GM12892 (cell line): ENCODE measurements around the gene ZNF367.

Experiments used
- POLR2A ChIP-seq: IDR thresholded peaks from 2 replicates; pipeline ENCODE4 v1.6.1; 2011; ENCODE audit warnings: low read depth, low read length, control low read depth
- POLR2AphosphoS5 ChIP-seq: IDR thresholded peaks from 2 replicates; pipeline ENCODE4 v1.6.1; 2011; ENCODE audit warnings: low read depth, low read length, control low read depth

DNA sequence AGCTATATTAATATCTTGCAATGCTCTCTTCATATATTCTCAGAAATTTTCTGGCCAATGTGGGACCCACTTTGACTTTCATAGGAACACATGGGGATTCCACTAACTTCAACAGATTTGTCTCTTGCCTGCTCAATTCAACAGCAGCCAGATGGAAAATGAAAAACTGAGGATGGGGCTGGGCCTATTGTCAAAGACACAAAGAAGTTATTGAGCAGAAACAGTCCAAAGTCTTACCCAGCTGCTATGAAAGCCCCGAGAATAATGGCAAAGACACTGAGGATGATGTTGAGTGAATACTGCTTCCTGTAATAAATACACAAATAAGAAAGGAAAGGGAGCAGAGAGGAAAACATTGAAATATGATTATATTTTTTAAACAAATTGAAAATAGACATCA lies 67.3 kb downstream of the ZNF367 start:
- no peak for TF ChIP-seq POLR2AphosphoS5
- no peak for TF ChIP-seq POLR2A
